ENCODE measurements around the gene FILIP1L.

Gene FILIP1L

GRCh38 chr3:100009276-100010086 is 104.8 kb downstream of the FILIP1L start:
- no peak for DNase-seq (ENCODE audit: low read depth in 2 of 2)

GRCh38 chr3:100008081-100008698 is 106.1 kb downstream of the FILIP1L start:
- DNase-seq (ENCODE audit: low read depth in 2 of 2): no peak

GRCh38 chr3:100007313-100007712 is 107.0 kb downstream of the FILIP1L start:
- DNase-seq (ENCODE audit: low read depth in 2 of 2): no peak

DNA sequence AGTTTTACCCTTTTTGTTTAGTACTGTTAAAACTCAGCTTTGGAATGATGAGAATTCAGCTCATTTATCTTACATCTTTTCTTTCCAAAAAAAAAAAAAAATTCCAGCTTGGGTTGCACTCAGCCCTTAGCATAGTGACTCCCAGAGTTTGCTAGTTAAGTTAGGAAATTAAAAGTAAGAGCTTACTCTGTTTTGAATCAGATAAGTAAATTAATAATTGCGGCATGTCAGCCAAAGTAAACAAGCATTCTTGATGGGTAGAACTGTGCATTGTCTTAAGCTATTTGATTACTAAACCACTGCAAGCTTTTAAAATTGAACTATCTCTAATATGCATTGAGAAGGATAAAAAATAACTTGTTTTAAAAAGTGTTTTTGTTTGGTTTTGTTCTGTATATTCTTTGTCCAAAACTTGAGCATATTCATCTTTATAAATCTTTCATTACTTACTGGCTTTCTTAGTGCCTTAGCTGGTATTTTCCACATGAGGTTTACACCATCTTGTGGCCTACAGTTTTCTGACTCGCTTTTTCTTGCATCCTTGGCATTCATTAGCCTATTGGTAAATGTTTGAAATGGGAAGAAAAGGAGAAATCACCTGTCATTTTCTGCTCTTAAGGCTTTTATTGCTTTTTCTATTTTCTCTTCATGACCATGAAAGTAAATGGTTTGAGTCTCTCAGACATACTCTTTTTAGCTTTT is 107.6 kb downstream of the FILIP1L start:
- DNase-seq (ENCODE audit: low read depth in 2 of 2): no peak

DNA sequence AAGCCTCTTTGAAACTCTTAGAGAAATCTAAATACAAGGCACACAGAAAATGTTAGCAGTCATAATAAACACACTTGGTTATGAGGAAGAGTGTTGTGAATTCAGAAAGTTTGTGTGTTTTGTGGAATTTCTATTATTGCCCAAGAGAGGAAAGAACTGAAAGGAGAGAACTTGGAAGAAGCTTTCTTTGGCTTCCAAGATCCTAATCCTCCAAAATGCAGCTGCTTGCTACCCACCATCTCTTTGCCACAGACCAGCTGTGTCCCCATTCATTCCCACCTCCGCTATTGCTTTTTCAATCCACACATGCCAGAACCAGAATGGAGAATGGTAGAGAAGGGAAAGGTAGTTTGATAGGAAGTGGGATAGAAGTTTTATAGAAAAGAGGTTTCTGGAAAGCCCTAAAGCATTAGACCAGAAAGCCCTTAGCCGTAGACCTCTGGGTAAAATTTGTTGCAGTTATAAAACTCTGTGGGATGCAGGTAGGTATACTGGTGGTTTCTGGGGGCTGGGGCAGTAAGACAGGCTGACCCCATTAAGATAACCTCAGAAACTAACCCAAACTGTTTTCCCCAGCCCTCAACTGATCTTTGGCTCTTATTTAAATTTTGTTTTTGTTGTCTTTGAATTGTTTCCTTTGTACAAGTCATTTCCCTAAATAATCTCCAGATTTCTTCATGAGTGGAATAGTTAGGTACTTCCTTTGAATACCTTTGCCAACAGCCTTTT is 108.5 kb downstream of the FILIP1L start:
- DNase-seq (ENCODE audit: low read depth in 2 of 2): no peak

- DNase-seq (ENCODE audit: low read depth in 2 of 2): no peak
Measured at GRCh38 chr3:100004931-100005330, 109.4 kb downstream of the FILIP1L start.

GRCh38 chr3:100003609-100004503 is 110.4 kb downstream of the FILIP1L start:
- no peak for DNase-seq (ENCODE audit: low read depth in 2 of 2)

DNA sequence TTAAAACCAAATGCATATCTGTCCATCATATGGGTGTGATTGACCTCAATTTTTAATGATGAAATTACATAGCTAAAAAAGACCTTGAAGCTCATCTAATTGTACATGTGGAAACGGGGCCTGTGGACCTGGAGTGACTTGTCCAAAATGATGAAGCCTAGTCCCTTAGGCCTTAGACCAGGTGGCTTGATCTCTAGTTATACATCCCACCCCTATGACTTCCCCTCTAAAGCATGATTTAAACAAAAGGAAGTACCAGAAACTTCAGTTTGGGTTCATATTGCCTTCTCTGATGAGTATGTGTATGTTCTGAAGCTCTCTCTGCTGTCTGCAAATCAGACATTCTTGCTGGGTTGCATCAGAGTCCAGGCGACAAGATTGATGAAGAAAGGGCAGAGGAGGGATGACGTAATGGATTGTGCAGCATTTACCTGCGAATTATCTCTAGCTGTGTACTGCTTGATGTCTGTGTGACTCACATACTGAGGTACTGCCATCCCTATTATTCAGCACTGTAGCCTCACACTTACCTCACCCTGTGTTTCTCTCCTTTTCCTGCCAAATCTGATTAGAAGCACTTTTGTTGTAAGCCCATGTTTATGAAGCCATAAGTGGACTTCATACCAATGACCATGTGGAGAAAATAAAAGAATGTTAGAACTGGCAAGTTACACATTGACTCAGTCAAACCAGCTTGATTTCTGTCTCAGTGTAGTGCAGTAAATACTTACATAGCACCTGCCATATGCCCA is 111.5 kb downstream of the FILIP1L start:
- DNase-seq (ENCODE audit: low read depth in 2 of 2): no peak

DNA sequence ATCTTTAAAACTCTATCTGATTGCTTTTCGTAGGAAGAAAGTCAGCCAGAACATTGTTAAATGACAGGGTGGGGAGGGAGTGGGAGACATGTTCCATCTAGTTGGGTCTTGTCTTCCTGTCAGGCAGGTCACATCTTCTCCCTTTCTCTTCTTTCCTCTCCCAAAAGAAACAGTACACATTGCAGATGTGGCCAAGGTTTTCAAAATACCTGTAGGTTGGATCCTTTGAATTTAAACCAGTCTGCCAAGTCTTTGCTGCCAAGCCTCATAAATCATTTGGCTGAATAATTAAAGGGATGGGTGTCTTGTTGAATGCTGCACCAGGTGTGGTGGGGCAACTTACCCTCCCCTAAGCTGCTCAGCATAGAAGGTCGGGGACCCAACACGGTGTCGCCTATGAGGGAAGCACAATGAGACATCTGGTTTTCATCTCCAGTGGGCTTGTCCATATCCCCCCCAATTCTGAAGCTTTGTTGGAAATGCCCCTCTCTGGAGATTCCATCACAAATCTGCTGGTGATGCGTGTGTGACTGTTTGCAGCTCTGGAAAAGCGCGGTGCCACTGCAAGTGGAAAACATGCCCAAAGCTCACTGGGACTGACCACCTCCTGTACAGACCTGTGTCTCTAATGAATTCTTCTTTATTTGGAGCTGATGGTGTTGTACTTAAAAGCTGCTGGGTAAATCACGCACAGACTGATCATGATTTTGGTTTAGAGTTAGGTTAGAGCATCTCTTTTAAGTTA is 112.6 kb downstream of the FILIP1L start:
- no peak for DNase-seq (ENCODE audit: low read depth in 2 of 2)

GRCh38 chr3:100001083-100001482 is 113.2 kb downstream of the FILIP1L start:
- no peak for DNase-seq (ENCODE audit: low read depth in 2 of 2)

DNA sequence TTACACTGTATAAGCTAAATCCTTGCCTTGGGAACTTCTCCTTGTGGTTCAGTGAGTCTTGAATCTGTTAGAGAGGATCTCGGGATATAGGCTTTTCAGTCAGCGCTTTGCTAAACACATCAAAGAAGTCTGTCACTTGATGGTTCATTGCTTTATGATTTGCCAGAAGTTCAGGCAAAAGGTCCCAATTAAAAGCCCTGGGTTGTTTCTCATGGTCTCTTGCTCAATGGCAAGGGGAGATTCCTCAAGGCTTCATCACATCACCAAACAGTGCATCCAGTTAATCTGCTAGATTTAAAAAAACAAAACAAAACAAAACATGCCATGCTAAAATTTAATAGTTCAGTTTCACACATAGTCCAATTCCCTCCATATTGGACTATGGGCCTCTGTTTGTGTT is 114.8 kb downstream of the FILIP1L start:
- DNase-seq (ENCODE audit: low read depth in 2 of 2): no peak

- DNase-seq (ENCODE audit: low read depth in 2 of 2): no peak
Measured at GRCh38 chr3:99997293-99997692, 117.0 kb downstream of the FILIP1L start.

GRCh38 chr3:99990179-99990578 is 124.1 kb downstream of the FILIP1L start:
- no peak for DNase-seq (ENCODE audit: low read depth in 2 of 2)

DNA sequence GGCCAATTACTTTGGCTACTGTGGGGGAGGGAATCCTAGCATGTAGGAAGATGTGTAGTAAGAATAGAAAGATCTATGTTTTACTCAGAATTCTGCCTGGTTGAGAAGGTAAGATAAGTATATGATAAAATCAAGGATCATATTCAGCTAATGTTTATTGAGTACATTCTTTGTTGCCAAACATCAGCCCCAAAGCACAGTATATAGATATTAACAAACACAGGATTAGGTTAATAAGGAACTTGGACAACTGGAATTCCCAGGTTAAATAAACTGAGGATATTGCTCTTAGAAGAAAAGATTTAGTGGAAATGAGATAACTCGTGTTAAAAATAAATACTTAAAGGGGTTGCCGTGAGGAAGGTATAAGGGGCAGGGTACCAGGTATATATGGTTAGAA is 129.6 kb downstream of the FILIP1L start:
- DNase-seq (ENCODE audit: low read depth in 2 of 2): no peak

DNA sequence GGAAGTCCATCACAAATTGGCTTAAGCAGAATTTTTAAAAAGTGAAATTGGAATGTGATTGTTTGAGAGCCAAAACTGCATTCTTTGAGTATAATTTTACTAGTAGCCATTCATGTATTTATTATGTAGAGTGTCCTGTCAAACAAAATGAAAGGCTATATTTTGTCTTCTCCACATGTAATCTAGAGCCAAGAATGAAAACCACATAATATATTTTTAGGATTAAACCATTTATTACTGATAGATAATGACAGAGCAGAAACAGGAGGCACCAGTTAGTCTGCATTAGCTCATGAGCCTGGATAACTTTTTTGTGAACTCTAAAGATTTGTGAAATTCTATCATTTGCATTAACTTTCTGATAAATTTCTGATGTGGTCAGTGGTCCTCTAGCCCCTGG is 130.2 kb downstream of the FILIP1L start:
- DNase-seq (ENCODE audit: low read depth in 2 of 2): no peak

GRCh38 chr3:99982650-99983049 is 131.7 kb downstream of the FILIP1L start:
- DNase-seq (ENCODE audit: low read depth in 2 of 2): no peak

DNA sequence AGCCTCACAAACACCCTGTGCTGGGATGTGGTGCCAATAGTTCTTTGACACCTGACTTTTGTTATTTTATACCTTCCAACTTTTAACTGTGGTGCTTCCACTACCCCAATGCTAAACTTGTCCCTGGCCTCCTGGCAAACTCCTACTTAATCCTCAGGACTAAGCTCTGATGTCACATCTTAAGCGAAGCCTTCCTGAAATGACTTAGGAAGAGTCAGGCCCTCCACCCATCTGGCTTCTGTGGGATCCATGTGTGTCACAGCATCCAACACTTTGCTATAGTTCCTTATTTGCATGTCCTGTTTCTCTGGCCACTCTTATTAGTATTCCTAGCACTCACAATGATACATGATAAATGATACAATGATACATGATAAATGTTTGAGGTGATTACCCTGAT is 133.2 kb downstream of the FILIP1L start:
- no peak for DNase-seq (ENCODE audit: low read depth in 2 of 2)

- no peak for DNase-seq (ENCODE audit: low read depth in 2 of 2)
Measured at GRCh38 chr3:99980606-99981005, 133.7 kb downstream of the FILIP1L start.

GRCh38 chr3:99978221-99978620 is 136.1 kb downstream of the FILIP1L start:
- no peak for DNase-seq (ENCODE audit: low read depth in 2 of 2)

DNA sequence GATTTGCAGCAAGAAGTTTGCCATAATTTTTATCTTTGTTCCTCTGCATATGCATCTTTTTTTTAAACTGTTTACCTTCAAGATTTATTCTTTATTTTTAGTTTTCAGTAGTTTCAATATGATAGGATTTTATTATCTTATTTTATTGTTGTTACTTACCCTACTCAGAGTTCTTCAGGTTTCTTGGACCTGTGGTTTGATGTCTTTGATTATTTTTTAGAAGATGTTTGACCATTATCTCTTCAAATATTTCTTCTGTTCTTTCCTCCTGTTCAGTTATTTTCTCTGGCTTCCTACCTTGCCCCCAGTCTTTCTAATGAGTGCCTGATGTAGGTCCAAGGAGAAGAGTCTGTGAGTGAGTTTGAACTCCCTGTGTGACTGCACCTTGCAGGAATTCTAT is 137.7 kb downstream of the FILIP1L start:
- DNase-seq (ENCODE audit: low read depth in 2 of 2): no peak
